Measurements from ENCODE around the gene CHKB.

Gene CHKB

DNA sequence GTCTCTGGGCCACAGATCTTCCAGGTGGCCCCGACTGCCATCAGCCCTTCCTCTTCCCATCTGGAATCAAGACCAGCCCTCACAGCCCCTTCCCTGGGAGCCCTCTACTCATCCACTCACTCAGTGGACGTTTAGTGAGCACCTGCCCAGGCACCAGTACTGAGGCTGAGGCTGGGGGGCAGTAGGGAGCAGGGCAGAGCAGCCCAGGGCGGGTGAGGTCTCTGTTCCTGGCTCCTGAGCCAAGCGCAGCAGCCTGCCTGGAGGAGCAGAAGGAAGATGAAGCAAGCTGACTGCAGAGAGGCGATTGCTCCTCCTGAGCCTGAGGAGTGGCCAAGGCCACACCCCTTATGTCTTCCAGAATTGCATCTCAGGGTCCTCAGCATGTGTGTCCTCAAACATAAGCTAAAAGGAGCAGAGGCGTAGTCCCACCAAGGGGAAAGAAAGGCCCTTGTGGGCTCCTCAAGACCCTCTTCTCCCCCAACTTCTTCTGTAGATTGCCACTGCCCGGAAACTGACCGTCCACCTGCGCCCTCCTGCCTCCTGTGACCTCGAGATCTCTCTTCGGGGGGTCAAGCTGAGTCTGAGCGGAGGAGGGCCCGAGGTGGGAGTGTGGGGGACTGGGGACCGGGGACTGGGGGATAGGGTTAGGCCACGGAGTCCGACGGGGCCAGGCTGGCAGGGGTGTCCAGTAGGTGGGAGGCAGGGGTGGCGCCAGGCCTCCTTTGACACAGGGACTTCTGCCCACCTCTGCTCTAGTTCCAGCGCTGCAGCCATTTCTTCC lies 23.7 kb upstream of the CHKB start:
- no peaks in the 10 kb centered on the region for H3K9me3 Mint-ChIP-seq (ENCODE audit: low read depth)
- H3K36me3 Mint-ChIP-seq = no peaks in the 10 kb centered on the region
- H3K4me3 Mint-ChIP-seq = no peak overlapping the region
- peaks cover 17% of the 10 kb centered on the region for H3K27me3 Mint-ChIP-seq
- H3K27ac Mint-ChIP-seq = no peak overlapping the region
- H3K4me1 Mint-ChIP-seq (ENCODE audit: low read depth) = peaks cover 11% of the 10 kb centered on the region

DNA sequence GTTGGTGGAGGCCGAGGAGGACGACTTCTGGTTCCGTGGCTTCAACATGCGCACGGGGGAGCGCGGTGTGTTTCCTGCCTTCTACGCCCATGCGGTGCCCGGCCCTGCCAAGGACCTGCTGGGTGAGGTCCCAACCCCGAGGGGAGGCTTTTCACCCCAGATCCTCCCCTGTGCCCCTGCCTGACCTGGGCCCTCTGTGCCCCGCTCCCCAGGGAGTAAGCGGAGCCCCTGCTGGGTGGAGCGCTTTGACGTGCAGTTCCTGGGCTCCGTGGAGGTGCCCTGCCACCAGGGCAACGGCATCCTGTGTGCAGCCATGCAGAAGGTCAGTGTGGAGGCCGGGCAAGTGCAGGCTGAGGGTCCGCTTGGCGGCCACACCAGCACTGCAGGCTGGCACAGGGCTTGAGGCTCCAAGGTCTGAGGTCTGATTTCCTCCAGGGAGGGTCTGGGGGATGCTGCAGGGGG lies 23.0 kb upstream of the CHKB start:
- no peak overlapping the region for H3K27ac Mint-ChIP-seq
- no peaks in the 10 kb centered on the region for H3K36me3 Mint-ChIP-seq
- H3K9me3 Mint-ChIP-seq (ENCODE audit: low read depth) = no peaks in the 10 kb centered on the region
- H3K4me1 Mint-ChIP-seq (ENCODE audit: low read depth) = peaks cover 11% of the 10 kb centered on the region
- no peak overlapping the region for H3K4me3 Mint-ChIP-seq
- H3K27me3 Mint-ChIP-seq = peaks cover 17% of the 10 kb centered on the region

DNA sequence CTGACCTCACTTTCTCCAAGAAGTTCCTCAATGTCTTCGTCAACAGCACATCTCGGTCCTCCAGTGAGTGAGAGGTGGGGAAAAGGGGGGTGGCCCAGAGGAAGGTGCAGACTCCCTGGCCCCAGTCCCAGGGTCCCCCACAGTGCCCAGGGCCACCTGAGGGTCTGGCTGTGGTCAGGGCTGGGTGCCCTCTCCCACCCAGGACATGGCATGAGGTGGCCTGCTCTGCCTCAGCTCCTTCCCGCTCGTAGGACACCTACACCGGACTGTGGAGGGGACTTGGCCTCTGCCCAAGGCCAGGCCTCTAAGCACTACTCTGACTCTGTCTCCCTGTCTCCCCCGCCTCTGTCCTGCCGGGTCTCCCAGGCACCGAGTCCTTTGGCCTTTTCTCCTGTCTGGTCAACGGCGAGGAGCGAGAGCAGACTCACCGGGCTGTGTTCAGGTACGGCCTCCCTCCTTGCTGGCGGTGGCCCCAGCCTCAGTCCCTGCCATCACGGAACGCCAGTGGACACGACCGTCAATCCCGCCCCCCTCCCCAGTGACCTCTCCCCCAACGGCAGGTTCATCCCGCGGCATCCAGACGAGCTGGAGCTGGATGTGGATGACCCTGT lies 22.5 kb upstream of the CHKB start:
- no peak overlapping the region for H3K4me3 Mint-ChIP-seq
- no peaks in the 10 kb centered on the region for H3K36me3 Mint-ChIP-seq
- no peak overlapping the region for H3K27ac Mint-ChIP-seq
- peaks cover 11% of the 10 kb centered on the region for H3K4me1 Mint-ChIP-seq (ENCODE audit: low read depth)
- H3K27me3 Mint-ChIP-seq = peaks cover 17% of the 10 kb centered on the region
- no peaks in the 10 kb centered on the region for H3K9me3 Mint-ChIP-seq (ENCODE audit: low read depth)

DNA sequence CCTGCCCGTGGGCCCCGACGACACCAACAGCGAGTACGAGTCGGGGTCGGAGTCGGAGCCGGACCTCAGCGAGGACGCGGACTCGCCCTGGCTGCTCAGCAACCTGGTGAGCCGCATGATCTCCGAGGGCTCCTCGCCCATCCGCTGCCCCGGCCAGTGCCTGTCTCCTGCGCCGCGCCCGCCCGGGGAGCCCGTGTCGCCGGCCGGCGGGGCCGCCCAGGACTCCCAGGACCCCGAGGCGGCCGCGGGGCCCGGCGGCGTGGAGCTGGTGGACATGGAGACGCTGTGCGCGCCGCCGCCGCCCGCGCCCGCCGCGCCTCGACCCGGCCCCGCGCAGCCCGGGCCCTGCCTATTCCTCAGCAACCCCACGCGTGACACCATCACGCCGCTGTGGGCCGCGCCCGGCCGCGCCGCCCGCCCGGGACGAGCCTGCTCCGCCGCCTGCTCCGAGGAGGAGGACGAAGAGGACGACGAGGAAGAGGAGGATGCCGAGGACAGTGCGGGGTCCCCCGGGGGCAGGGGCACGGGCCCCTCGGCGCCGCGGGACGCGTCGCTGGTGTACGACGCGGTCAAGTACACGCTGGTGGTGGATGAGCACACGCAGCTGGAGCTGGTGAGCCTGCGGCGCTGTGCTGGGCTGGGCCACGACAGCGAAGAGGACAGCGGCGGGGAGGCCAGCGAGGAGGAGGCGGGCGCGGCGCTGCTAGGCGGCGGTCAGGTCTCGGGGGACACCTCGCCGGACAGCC lies 21.8 kb upstream of the CHKB start:
- no peaks in the 10 kb centered on the region for H3K9me3 Mint-ChIP-seq (ENCODE audit: low read depth)
- peaks cover 21% of the 10 kb centered on the region for H3K27me3 Mint-ChIP-seq
- no peaks in the 10 kb centered on the region for H3K36me3 Mint-ChIP-seq

DNA sequence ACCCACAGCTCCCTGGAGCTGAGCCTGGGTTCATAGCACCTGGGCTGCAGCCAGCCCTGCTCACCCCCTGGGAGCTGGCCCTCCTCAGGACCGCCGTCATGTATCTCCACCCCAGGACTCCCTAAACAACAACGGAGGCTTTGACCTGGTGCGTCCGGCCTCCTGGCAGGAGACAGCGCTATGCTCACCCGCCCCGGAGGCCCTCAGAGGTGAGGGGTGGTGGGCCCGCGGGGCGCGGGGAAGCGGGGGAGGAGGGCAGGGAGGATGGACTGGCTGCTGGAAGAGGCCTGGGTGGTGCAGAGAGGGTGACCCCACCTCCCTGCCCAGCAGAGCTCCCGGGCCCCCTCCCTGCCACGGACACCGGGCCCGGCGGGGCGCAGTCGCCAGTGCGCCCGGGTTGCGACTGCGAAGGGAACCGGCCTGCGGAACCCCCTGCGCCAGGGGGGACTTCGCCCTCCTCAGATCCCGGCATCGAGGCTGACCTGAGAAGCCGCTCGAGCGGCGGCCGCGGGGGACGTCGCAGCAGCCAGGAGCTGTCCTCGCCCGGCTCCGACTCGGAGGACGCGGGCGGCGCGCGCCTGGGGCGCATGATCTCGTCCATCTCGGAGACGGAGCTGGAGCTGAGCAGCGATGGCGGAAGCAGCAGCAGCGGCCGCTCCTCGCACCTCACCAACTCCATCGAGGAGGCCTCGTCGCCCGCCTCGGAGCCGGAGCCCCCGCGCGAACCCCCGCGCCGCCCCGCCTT lies 21.0 kb upstream of the CHKB start:
- Mint-ChIP-seq H3K27me3 (peaks cover 21% of the 10 kb centered on the region), H3K4me1 (ENCODE audit: low read depth) (peaks cover 15% of the 10 kb centered on the region), H3K36me3 (no peaks in the 10 kb centered on the region), H3K27ac (no peak overlapping the region), H3K9me3 (ENCODE audit: low read depth) (no peaks in the 10 kb centered on the region), H3K4me3 (no peak overlapping the region)

More for the DNA sequence above, 21.8 kb upstream of the CHKB start:
- H3K4me3 Mint-ChIP-seq = no peak overlapping the region
- H3K27ac Mint-ChIP-seq = no peak overlapping the region
- peaks cover 15% of the 10 kb centered on the region for H3K4me1 Mint-ChIP-seq (ENCODE audit: low read depth)

DNA sequence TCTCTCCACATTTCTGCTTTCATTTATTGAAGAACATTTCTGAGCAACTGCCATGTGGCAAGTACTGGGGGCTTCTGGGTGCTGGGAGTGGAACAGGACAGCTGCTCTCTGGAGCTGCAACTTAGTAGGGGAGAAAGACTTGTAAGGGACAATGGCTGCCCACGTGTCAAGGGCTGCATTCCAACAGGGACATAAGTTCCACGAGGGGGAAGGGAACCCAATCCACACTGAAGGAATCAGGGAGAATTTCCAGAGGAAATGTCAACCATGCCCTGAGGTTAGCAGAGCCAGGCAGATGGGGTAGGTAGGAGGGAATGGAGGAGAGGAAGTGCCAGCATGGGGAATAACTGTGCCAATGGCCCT lies 19.7 kb upstream of the CHKB start:
- Mint-ChIP-seq H3K36me3 (peaks cover 2% of the 10 kb centered on the region), H3K27ac (no peak overlapping the region), H3K4me1 (ENCODE audit: low read depth) (peaks cover 15% of the 10 kb centered on the region), H3K27me3 (peaks cover 20% of the 10 kb centered on the region), H3K9me3 (ENCODE audit: low read depth) (no peaks in the 10 kb centered on the region), H3K4me3 (peak overlapping the region; percentile 77)

DNA sequence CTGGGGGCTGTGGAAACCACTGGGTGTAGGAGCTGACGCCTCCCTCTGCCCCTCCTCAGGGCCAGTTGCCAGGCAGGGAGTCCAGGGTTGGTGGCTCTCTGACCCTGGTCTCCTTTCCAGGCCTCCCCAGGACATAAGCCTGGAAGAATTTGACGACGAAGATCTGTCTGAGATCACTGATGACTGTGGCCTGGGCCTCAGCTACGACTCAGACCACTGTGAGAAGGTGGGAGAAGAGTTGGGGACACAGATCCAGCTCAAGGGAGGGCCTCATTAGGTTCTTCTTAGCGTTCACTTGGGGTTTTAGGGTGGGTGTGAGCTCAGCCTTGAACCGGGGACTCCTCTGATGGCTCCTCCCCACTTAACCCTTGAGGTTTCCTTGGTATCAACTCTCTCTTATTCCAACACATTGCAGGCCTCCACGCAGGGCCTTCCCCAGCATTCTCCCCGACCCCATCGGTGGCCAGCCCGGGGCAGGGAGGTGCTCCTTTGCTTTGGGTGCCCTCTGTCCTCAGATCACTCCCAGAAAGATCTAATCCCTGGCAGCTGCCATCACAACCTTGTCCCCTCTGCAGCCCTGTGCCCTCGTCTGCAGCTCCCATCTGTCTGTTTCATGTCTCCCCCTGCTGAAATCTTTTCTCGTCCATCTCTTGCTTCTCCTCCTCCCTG lies 19.2 kb upstream of the CHKB start:
- Mint-ChIP-seq H3K27me3 (peaks cover 19% of the 10 kb centered on the region), H3K9me3 (ENCODE audit: low read depth) (no peaks in the 10 kb centered on the region), H3K4me3 (peak overlapping the region; percentile 77), H3K4me1 (ENCODE audit: low read depth) (peaks cover 15% of the 10 kb centered on the region), H3K27ac (no peak overlapping the region), H3K36me3 (peaks cover 5% of the 10 kb centered on the region)

DNA sequence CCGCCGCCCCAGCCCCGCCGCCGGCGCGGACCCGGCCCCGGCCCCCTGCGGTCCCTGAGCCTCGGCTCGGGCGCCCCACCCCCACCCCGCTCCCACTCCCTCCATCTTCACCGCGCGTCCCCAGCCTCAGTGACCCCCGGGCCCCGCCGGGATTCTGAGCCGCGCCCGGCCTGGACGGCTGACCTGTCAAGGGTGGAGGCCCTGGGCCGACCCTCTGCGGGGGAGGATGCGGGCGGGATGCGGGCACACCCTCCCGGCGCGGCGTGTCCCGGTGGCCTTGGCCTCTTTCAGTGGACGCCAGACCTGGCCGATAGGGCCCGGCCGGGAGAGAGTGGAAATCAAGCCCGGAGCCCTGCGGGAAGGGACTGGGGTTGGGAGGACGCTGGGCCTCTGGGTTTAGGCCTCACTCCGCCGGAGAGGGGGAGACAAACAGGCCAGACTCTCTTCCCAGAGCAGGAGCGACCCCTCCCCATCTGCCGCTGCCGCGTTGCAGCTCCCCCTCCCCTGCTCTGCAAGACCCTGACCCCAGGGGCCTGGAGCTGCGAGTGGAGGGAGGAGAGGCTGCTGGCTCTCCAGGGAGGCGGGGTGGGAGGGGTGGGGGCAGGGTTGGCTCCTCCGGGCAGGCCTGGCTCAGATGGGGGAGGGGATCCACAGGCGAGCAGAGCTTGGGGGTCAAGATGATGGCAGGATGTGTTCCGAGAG lies 18.5 kb upstream of the CHKB start:
- Mint-ChIP-seq H3K36me3 (peaks cover 8% of the 10 kb centered on the region), H3K27me3 (peaks cover 19% of the 10 kb centered on the region), H3K9me3 (ENCODE audit: low read depth) (no peaks in the 10 kb centered on the region), H3K4me3 (peak overlapping the region; percentile 77), H3K4me1 (ENCODE audit: low read depth) (peaks cover 15% of the 10 kb centered on the region), H3K27ac (no peak overlapping the region)

DNA sequence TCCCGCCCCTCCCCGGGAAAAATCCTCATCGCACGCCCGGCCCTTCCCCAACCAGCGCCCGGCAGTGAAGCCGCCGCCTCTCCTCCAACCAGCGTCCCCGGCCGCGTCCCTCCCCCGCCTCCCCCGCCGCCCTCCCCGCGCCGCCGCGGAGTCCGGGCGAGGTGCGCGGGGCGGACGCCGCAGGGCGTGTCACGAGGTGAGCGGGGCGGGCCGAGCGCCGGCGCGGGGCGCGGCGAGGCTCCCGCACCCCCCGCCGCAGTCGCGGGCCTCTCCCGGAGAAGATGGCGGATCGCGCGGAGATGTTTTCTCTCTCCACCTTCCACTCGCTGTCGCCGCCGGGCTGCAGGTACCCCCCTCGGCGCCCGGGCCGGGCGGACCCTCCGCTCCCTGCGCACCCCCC lies 17.9 kb upstream of the CHKB start, which contains the start of gene MAPK8IP2:
MAPK8IP2 (plus strand) TSS at position 256 of the 400 bp plus-strand sequence; CDS start at position 282, 26 bp downstream.
- peaks cover 8% of the 10 kb centered on the region for H3K36me3 Mint-ChIP-seq
- H3K27me3 Mint-ChIP-seq = peaks cover 19% of the 10 kb centered on the region
- H3K4me1 Mint-ChIP-seq (ENCODE audit: low read depth) = peaks cover 15% of the 10 kb centered on the region
- H3K4me3 Mint-ChIP-seq = peak within 1 kb of the TSS; percentile 77
- H3K27ac Mint-ChIP-seq = no peak within 1 kb of the TSS
- no peaks in the 10 kb centered on the region for H3K9me3 Mint-ChIP-seq (ENCODE audit: low read depth)

DNA sequence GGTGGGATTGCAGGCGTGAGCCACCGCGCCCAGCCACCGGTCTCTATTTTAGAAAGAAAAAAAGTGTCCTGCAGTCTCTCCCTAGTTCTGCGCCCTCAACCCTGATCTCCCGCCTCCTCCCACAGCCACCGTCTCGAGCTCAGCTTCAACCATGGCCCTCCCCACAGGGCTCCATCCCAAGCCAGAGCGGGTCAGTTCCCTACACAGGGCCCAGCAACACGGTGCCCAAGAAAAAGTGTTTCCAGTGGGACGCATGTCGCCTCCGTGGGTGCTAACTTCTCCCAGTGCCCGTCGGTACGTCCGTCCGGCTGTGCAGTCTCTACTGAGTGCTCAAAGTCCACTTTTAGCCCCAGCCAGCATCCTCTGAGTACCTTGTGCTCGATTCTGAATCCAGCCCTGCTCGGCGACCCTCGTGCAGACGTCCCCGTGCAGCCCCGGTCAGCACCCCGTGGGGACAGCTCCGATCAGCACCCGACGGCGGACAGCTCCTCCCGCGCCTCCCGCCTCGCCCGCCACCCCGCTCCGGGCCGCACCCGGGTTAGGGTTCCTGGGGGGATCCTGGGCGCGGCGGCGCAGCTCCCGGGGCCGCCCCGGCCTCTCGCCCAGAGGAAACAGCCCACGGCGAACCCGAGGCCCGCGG lies 17.3 kb upstream of the CHKB start:
- H3K4me3 Mint-ChIP-seq = peak overlapping the region; percentile 74
- H3K27ac Mint-ChIP-seq = no peak overlapping the region
- H3K36me3 Mint-ChIP-seq = peaks cover 8% of the 10 kb centered on the region
- no peaks in the 10 kb centered on the region for H3K9me3 Mint-ChIP-seq (ENCODE audit: low read depth)
- H3K4me1 Mint-ChIP-seq (ENCODE audit: low read depth) = peaks cover 15% of the 10 kb centered on the region
- peaks cover 19% of the 10 kb centered on the region for H3K27me3 Mint-ChIP-seq

DNA sequence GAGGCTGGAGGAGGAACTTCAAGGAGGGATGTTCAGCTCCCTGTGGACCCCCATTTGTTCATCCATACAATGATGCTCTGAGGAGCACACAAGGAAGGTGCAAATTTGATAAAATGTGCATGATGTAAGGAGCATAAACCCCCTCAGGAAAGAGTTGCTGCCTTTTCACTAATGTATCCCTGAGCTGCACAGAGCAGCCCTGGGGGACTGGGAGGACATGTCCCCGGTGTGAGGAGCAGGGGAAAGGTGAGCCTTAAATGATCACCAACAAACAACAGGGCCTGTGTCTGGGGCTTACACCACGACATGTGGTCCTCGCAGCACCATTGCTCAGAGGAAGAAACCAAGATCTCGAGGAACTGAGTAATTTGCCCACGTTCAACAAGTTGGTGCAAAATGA lies 14.4 kb upstream of the CHKB start:
- H3K27me3 Mint-ChIP-seq = peaks cover 11% of the 10 kb centered on the region
- H3K27ac Mint-ChIP-seq = no peak overlapping the region
- no peaks in the 10 kb centered on the region for H3K9me3 Mint-ChIP-seq (ENCODE audit: low read depth)
- H3K4me1 Mint-ChIP-seq (ENCODE audit: low read depth) = peaks cover 9% of the 10 kb centered on the region
- H3K36me3 Mint-ChIP-seq = peaks cover 8% of the 10 kb centered on the region
- H3K4me3 Mint-ChIP-seq = no peak overlapping the region

DNA sequence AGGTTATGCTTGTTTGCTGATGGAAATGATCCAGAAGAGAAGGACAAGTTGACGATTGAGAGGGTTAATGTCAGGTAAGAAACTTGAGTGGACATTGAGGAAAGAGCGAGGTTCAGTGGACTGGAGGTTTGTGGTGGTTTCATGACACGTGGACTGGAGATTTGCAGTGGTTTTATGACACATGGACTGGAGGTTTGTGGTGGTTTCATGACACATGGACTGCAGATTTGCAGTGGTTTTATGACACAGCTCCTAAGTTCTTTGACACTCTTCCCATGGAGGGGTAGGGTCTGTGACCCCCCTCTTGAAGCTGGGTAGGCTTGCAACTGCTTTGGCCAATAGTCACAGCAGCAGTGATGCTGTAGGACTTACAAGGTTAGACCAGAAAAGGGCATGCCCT lies 12.5 kb upstream of the CHKB start:
- Mint-ChIP-seq H3K36me3 (peaks cover 8% of the 10 kb centered on the region), H3K4me1 (ENCODE audit: low read depth) (peaks cover 4% of the 10 kb centered on the region), H3K27ac (no peak overlapping the region), H3K4me3 (no peak overlapping the region), H3K9me3 (ENCODE audit: low read depth) (no peaks in the 10 kb centered on the region), H3K27me3 (peaks cover 5% of the 10 kb centered on the region)

DNA sequence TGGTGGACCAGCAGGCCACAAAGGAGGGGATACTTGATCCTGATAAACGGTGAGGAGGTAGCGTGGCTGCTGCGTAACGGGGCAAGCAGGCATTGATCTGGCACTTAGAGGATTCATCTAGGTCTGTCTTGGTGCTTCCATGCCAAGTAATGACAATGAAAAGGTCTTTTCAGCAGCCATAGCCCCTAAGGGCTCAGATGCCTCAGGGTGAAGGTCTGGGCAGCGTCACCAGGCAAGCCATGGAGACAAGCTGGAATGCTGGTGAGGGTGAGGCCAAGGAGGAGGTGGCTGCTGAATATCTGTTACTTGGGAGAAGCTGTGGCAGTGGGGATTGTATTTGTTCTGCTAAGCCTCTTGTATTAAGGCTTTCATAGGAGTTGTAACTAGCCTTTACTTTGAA lies 4.8 kb upstream of the CHKB start:
- Mint-ChIP-seq H3K9me3 (ENCODE audit: low read depth) (no peaks in the 10 kb centered on the region), H3K36me3 (no peaks in the 10 kb centered on the region), H3K27me3 (no peaks in the 10 kb centered on the region), H3K27ac (no peak overlapping the region), H3K4me1 (ENCODE audit: low read depth) (peaks cover 9% of the 10 kb centered on the region), H3K4me3 (no peak overlapping the region)
